ENCODE results near the gene GJB5.

DNA sequence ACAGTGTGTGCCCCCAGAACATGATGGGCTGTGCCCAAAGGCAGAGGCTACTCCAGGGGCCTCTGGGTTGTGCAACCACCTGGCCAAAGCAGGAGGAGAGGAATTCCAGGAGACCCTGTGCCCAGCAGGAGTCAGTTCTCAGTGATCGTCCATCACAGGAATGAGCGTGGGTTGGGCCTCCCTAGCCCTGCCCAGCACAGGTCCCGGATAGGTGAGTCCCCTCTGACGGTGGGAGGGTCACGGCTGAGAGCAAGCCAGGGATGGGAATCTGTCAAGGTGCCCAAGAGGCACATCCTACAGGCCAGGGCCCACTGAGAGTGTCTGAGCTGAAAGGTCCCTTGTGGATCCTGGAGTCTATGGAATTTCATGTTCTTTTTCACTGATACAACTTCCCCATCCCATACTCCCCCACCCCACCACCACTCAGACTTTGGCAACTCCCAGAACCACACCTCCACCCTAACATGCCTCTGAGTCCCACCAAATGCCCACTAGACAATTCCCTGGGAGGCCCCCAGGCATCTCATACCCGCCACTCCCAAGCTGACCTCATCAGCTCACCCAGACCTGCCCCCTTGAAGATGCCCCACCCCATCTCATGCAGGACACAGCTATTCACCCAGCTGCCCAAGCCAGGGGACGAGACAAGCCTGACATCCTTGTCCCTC lies 7.8 kb downstream of the GJB5 start:
- TF ChIP-seq, protein P1, sequence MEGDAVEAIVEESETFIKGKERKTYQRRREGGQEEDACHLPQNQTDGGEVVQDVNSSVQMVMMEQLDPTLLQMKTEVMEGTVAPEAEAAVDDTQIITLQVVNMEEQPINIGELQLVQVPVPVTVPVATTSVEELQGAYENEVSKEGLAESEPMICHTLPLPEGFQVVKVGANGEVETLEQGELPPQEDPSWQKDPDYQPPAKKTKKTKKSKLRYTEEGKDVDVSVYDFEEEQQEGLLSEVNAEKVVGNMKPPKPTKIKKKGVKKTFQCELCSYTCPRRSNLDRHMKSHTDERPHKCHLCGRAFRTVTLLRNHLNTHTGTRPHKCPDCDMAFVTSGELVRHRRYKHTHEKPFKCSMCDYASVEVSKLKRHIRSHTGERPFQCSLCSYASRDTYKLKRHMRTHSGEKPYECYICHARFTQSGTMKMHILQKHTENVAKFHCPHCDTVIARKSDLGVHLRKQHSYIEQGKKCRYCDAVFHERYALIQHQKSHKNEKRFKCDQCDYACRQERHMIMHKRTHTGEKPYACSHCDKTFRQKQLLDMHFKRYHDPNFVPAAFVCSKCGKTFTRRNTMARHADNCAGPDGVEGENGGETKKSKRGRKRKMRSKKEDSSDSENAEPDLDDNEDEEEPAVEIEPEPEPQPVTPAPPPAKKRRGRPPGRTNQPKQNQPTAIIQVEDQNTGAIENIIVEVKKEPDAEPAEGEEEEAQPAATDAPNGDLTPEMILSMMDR (IDR thresholded peaks at IDR 0.05; ENCODE audit: insufficient read depth, low read length, poor library complexity, severe bottlenecking): no peak
- TF ChIP-seq EZH2phosphoT487 (conservative IDR thresholded peaks at IDR 0.05; ENCODE audit: low read length): no peak
